ENCODE measurements around the gene IL1RAPL1. TPM values are rescaled to one million over a fixed set of nuclear protein-coding genes. Genes with fewer than 3 reads are reported as not detected.

IL1RAPL1 gene
- polyA plus RNA-seq, 1 donor from 2014 or later = not detected

DNA sequence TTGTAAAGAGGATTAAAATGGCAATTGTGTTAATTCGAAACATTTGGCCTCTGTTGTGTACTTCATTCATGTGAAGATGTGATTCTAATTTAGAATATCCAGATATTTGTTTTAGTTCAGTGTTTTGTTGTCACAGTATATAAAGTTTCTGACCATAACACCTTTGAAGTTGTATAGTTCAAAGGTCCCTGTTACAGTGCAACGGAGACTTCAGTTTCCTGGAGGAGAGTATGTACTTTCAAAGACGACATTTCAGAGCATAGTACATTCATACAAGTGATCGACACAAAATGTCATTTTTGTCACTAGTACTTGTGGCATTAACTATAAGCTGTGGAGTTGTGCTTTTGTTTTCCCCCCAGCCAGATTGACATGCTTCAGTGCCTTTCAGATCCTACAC, 1255.3 kb downstream of the IL1RAPL1 start:
- no peak for TF ChIP-seq MXI1 (conservative IDR thresholded peaks at IDR 0.05; ENCODE audit: poor library complexity, severe bottlenecking)
- TF ChIP-seq, protein P1, sequence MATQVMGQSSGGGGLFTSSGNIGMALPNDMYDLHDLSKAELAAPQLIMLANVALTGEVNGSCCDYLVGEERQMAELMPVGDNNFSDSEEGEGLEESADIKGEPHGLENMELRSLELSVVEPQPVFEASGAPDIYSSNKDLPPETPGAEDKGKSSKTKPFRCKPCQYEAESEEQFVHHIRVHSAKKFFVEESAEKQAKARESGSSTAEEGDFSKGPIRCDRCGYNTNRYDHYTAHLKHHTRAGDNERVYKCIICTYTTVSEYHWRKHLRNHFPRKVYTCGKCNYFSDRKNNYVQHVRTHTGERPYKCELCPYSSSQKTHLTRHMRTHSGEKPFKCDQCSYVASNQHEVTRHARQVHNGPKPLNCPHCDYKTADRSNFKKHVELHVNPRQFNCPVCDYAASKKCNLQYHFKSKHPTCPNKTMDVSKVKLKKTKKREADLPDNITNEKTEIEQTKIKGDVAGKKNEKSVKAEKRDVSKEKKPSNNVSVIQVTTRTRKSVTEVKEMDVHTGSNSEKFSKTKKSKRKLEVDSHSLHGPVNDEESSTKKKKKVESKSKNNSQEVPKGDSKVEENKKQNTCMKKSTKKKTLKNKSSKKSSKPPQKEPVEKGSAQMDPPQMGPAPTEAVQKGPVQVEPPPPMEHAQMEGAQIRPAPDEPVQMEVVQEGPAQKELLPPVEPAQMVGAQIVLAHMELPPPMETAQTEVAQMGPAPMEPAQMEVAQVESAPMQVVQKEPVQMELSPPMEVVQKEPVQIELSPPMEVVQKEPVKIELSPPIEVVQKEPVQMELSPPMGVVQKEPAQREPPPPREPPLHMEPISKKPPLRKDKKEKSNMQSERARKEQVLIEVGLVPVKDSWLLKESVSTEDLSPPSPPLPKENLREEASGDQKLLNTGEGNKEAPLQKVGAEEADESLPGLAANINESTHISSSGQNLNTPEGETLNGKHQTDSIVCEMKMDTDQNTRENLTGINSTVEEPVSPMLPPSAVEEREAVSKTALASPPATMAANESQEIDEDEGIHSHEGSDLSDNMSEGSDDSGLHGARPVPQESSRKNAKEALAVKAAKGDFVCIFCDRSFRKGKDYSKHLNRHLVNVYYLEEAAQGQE (IDR thresholded peaks at IDR 0.05; ENCODE audit: borderline replicate concordance) = no peak
- TF ChIP-seq RAD21 (conservative IDR thresholded peaks at IDR 0.05) = no peak
- no peak for TF ChIP-seq POLR2AphosphoS5 (IDR thresholded peaks at IDR 0.05)
- no peak for TF ChIP-seq EZH2 (IDR thresholded peaks at IDR 0.05; ENCODE audit: borderline replicate concordance, insufficient read depth, low read length, poor library complexity, severe bottlenecking)
- TF ChIP-seq EP300 (conservative IDR thresholded peaks at IDR 0.05; ENCODE audit: poor library complexity, severe bottlenecking) = no peak
- TF ChIP-seq, protein P2, sequence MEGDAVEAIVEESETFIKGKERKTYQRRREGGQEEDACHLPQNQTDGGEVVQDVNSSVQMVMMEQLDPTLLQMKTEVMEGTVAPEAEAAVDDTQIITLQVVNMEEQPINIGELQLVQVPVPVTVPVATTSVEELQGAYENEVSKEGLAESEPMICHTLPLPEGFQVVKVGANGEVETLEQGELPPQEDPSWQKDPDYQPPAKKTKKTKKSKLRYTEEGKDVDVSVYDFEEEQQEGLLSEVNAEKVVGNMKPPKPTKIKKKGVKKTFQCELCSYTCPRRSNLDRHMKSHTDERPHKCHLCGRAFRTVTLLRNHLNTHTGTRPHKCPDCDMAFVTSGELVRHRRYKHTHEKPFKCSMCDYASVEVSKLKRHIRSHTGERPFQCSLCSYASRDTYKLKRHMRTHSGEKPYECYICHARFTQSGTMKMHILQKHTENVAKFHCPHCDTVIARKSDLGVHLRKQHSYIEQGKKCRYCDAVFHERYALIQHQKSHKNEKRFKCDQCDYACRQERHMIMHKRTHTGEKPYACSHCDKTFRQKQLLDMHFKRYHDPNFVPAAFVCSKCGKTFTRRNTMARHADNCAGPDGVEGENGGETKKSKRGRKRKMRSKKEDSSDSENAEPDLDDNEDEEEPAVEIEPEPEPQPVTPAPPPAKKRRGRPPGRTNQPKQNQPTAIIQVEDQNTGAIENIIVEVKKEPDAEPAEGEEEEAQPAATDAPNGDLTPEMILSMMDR (IDR thresholded peaks at IDR 0.05; ENCODE audit: poor library complexity, severe bottlenecking) = no peak
- TF ChIP-seq TAF1 (IDR thresholded peaks at IDR 0.05; ENCODE audit: low read depth) = no peak
- no peak for TF ChIP-seq SMC3 (conservative IDR thresholded peaks at IDR 0.05; ENCODE audit: poor library complexity)
- H3K79me2 ChIP-seq (replicated peaks; ENCODE audit: insufficient read depth, low read length) = no peaks in the 10 kb centered on the region
- no peak overlapping the region for H3K4me3 ChIP-seq (ENCODE audit: low read length)
- H3K9me2 ChIP-seq (ENCODE audit: insufficient read depth, low read length) = no peaks in the 10 kb centered on the region
- H3K36me3 ChIP-seq (ENCODE audit: insufficient read depth, low read length) = no peaks in the 10 kb centered on the region
- H4K20me1 ChIP-seq (ENCODE audit: insufficient read depth) = no peaks in the 10 kb centered on the region
- no peak overlapping the region for H3K4me2 ChIP-seq (ENCODE audit: low read length)
- H3F3A ChIP-seq (ENCODE audit: insufficient read depth, low read length, poor library complexity, severe bottlenecking) = no peaks in the 10 kb centered on the region
- H3K27me3 ChIP-seq (ENCODE audit: insufficient read depth, low read depth, low read length) = no peaks in the 10 kb centered on the region
- no peaks in the 10 kb centered on the region for H3K9me3 ChIP-seq (ENCODE audit: low read length)
- H2AFZ ChIP-seq (ENCODE audit: low read depth, low read length) = no peak overlapping the region
- H3K27ac ChIP-seq (ENCODE audit: low read length) = no peak overlapping the region
- H3K9ac ChIP-seq (ENCODE audit: low read length) = no peak overlapping the region

DNA sequence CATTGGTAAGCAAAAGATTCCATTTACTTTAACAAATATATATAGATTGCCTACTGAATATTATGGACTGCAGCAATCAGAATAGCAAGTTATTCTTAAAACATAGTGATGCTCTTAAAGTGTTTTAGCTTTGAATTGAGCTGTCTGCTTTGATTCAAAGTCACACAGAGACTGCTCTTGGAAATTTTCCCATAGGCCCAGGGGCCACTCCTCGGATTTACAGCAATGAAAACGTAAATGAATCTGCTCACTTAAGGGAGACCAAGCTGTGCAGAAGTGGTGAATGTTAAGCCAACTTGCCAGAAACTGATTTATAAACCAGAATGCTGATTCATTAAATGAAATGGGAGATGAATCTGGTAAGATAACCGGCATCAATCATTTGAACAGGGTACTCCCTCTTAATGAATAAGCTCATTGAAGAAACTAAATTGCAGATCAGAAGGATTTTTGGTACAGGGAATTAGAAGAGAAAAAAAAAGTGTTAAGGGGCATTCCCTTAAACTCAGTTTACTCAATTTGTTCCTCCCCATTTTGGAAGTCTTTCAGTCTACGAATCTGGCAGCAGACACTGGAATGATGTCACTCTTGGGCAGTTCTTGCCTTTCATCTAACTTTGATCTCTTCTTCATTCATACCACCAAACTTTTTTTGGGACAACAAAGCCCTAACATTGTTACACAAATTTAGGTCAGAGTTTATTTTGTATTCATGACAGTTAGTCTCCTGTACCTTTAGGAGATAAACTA, 1264.8 kb downstream of the IL1RAPL1 start:
- no peaks in the 10 kb centered on the region for H3K79me2 ChIP-seq (replicated peaks; ENCODE audit: insufficient read depth, low read length)
- no peak overlapping the region for H3K9ac ChIP-seq (ENCODE audit: low read length)
- H3K9me2 ChIP-seq (ENCODE audit: insufficient read depth, low read length) = no peaks in the 10 kb centered on the region
- no peaks in the 10 kb centered on the region for H3K36me3 ChIP-seq (ENCODE audit: insufficient read depth, low read length)
- no peak overlapping the region for H3K4me3 ChIP-seq (ENCODE audit: low read length)
- H3K4me2 ChIP-seq (ENCODE audit: low read length) = no peak overlapping the region
- H3K27me3 ChIP-seq (ENCODE audit: insufficient read depth, low read depth, low read length) = no peaks in the 10 kb centered on the region
- no peaks in the 10 kb centered on the region for H3F3A ChIP-seq (ENCODE audit: insufficient read depth, low read length, poor library complexity, severe bottlenecking)
- no peaks in the 10 kb centered on the region for H3K9me3 ChIP-seq (ENCODE audit: low read length)
- no peak overlapping the region for H3K27ac ChIP-seq (ENCODE audit: low read length)
- no peaks in the 10 kb centered on the region for H4K20me1 ChIP-seq (ENCODE audit: insufficient read depth)
- no peak overlapping the region for H2AFZ ChIP-seq (ENCODE audit: low read depth, low read length)
- TF ChIP-seq, protein P2 (IDR thresholded peaks at IDR 0.05; ENCODE audit: poor library complexity, severe bottlenecking) = no peak
